GM19193 (cell line): Measurements from ENCODE around the gene PLCD3.

Experiments used
- POLR2A ChIP-seq: IDR thresholded peaks from 4 replicates; pipeline ENCODE4 v1.6.1; 2011; ENCODE audit not compliant: insufficient read depth, insufficient read length; ENCODE audit errors: extremely low read depth

PLCD3 gene

DNA sequence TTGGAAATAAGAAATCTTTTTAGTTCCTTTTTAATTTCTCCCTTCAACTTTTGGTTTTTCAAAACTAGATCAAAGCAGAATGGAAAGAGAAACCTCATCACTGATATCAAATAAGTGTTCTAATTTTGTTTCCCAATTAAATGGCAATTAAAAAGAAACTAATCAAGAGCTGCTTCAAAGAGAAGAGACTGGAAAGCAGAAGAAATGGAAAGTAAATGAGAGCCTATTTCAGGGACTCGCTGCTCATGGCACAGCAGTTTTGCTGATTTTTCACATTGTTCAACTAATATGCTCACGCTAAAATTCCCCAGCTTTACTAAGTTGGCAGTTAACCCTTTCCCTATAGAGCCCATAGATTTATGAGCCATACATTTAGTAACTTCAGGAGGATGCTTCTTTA lies 64.7 kb downstream of the PLCD3 start:
- TF ChIP-seq POLR2A = no peak

DNA sequence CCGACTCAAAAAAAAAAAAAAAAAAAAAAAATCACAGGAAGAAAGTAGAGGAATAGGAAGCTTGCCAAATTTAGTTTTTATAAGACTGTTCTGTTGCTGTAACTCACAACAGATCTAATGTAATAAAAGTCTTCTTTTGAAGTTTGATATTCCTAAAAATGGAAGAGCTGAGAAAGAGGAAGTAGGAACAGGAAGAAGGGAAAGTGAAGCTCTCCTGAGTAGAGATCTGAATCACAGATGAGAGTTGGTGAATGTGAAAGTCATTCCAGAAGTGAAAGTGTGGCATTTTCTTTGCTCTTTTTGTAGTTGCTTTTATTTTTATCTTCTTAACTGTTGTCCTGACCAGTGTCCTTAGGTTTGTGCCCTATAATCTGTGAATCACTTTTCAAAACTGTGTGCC lies 69.1 kb downstream of the PLCD3 start:
- TF ChIP-seq POLR2A = no peak

DNA sequence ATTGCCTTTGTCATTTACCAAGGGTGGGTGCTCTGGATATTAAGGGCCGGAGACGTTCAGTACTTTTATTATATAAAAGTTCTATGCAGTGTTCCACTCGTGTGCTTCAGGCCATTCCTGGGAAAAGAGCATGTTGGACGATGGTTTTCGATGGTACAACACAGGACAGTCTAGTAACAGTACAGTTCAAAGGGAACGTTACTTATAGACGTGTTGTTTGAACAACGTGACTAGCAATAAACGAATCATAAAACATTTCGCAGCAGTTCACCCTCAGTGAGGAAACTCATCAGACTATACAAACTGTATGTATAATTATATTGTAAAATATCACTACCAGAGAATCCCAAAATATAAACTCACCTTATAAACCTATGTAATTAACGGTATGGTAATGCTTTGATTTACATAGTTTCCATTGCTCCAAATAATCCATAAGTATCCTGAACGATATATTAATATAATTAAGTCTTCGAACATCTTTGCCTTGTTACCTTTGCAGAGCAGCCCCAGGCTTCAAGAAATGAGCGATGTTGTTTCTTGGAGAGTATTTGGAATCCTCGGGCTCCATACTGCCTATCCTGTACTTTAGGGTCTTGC lies 70.6 kb downstream of the PLCD3 start:
- TF ChIP-seq POLR2A = no peak

DNA sequence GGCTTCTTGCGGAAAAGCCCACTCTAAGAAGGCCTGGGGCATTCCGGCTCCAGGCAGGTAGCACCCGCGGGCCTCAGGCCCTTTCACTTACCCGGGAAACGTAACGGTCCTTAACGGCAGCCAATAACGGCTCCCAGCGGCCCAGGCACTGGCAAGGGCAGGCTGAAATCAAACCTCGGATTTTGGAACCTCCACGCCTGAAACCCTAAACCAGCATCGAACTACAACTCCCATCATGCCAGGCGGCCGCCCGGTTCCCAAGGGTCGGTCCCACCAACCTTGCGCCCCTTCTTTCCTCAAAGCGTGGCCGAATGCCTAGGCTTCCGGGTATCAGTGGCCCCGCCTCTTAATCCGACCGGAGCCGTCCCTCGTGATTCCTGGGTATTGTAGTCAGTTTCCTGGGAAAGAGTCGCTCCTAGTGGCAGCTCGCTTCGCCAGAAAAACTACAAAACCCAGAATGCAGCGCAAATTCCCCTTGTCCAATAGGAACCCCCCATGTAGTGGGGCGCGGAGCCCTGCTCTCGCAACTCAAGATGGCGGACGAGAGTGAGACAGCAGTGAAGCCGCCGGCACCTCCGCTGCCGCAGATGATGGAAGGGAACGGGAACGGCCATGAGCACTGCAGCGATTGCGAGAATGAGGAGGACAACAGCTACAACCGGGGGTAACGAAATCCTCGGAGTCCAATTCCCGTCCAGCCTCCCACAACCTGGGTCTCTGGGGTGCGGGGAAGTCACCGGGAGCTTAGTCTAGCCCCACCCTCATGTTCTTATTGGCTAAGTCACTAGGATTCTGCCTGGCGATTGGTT lies 71.3 kb downstream of the PLCD3 start, which contains the start of gene NMT1:
TSS of gene NMT1 (plus strand) at position 521 of the 809 bp plus-strand sequence. CDS start at position 534, 13 bp downstream.
- peak; percentile 94 for TF ChIP-seq POLR2A

DNA sequence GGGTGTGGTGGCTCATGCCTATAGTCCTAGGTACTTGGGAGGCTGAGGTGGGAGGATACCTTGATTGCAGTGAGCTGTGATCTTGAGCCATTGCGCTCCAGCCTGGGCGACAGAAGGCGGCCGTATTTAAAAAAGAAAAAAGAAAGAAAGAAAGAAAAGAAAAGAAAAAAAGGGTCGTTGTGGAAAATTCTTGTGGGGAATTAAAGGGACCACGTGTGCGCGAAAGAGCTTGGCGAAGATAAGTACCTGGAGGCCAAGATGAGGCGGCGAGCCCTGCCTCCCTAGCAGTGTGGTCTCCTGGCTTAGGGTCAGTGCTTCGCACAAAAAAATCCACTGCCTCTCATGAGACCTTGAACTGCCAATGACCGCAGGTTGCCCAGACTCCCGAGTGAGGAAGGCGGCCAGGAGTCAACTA lies 71.9 kb downstream of the PLCD3 start:
- no peak for TF ChIP-seq POLR2A
